ENCODE data around the gene DHRS7. TPM values are rescaled to one million over a fixed set of nuclear protein-coding genes. Genes with fewer than 3 reads are reported as not detected.
A peak's percentile ranks its signal among the peaks of the same experiment; 100 is the strongest.

The DHRS7 gene
- 1,000 to 10,000 TPM in 1 of 4 donors, 100 to 1,000 TPM in 2, 10 to 100 TPM in 1; 18.2 to 1,170 (median 337) TPM for total RNA-seq

- peaks cover 0 to 18% (median 0%) of the 10 kb centered on the region in 3 donors for H3K36me3 ChIP-seq
- peak within 1 kb of the TSS; percentile 74 to 91 (median 76) for H3K4me3 ChIP-seq
- H3K27ac ChIP-seq, result peak within 1 kb of the TSS; percentile 93 to 98 (median 96)
- H3K4me1 ChIP-seq, result peaks cover 0 to 20% (median under 1%) of the 10 kb centered on the region in 4 donors
- no peaks in the 10 kb centered on the region for H3K9me3 ChIP-seq
- DNase-seq, result peak; percentile 78 to 91 (median 89)
- no peaks in the 10 kb centered on the region for H3K27me3 ChIP-seq
- TF ChIP-seq CTCF (IDR thresholded peaks at IDR 0.05), result peak in 5 of 6 experiments; percentile 15 to 66 (median 51)
- peak; percentile 71 to 76 for TF ChIP-seq POLR2A (IDR thresholded peaks at IDR 0.05)
Measured at GRCh38 chr14:60164712-60165546, at the start of gene DHRS7. DHRS7 (minus strand) TSS chr14:60165398; CDS start chr14:60165309, 89 bp downstream.

- TF ChIP-seq CTCF (IDR thresholded peaks at IDR 0.05) (no peak), POLR2A (IDR thresholded peaks at IDR 0.05) (no peak)
- peak overlapping the region in 3 of 4 donors; percentile 13 to 76 (median 66) for H3K27ac ChIP-seq
- no peaks in the 10 kb centered on the region for H3K27me3 ChIP-seq
- no peak for DNase-seq
- H3K36me3 ChIP-seq, result no peaks in the 10 kb centered on the region
- H3K4me3 ChIP-seq, result no peak overlapping the region
- H3K4me1 ChIP-seq, result peaks cover 0 to 9% (median 0%) of the 10 kb centered on the region in 4 donors
- H3K9me3 ChIP-seq, result no peaks in the 10 kb centered on the region
Measured at GRCh38 chr14:60214415-60215126, 49.4 kb upstream of the DHRS7 start.

- H3K4me3 ChIP-seq, result no peak overlapping the region
- H3K27me3 ChIP-seq, result no peaks in the 10 kb centered on the region
- peak overlapping the region in 3 of 4 donors; percentile 13 to 76 (median 66) for H3K27ac ChIP-seq
- no peaks in the 10 kb centered on the region for H3K9me3 ChIP-seq
- H3K4me1 ChIP-seq, result peaks cover 0 to 9% (median 0%) of the 10 kb centered on the region in 4 donors
- H3K36me3 ChIP-seq, result no peaks in the 10 kb centered on the region
- no peak for TF ChIP-seq POLR2A (IDR thresholded peaks at IDR 0.05)
- TF ChIP-seq CTCF (IDR thresholded peaks at IDR 0.05), result no peak
- DNase-seq, result no peak
Measured at GRCh38 chr14:60214003-60214402, 48.8 kb upstream of the DHRS7 start.

GRCh38 chr14:60212503-60213371 is 47.5 kb upstream of the DHRS7 start:
- no peak overlapping the region for H3K27ac ChIP-seq
- no peak overlapping the region for H3K4me3 ChIP-seq
- TF ChIP-seq POLR2A (IDR thresholded peaks at IDR 0.05), result no peak
- no peak for TF ChIP-seq CTCF (IDR thresholded peaks at IDR 0.05)
- H3K4me1 ChIP-seq, result peaks cover 0 to 9% (median 0%) of the 10 kb centered on the region in 4 donors
- H3K9me3 ChIP-seq, result no peaks in the 10 kb centered on the region
- no peaks in the 10 kb centered on the region for H3K27me3 ChIP-seq
- no peak for DNase-seq
- no peaks in the 10 kb centered on the region for H3K36me3 ChIP-seq

GRCh38 chr14:60211153-60211552 is 46.0 kb upstream of the DHRS7 start:
- no peak for DNase-seq

More at GRCh38 chr14:60211153-60211552, 46.0 kb upstream of the DHRS7 start:
- H3K4me1 ChIP-seq, result peaks cover 0 to 9% (median 0%) of the 10 kb centered on the region in 4 donors
- H3K27me3 ChIP-seq, result no peaks in the 10 kb centered on the region
- H3K4me3 ChIP-seq, result no peak overlapping the region
- H3K36me3 ChIP-seq, result no peaks in the 10 kb centered on the region
- no peak overlapping the region for H3K27ac ChIP-seq
- TF ChIP-seq POLR2A (IDR thresholded peaks at IDR 0.05) (no peak), CTCF (IDR thresholded peaks at IDR 0.05) (no peak)
- no peaks in the 10 kb centered on the region for H3K9me3 ChIP-seq

Measured in Peyer's patch (tissue), 4 donors.